ENCODE measurements around the gene SUCNR1.

The SUCNR1 gene

GRCh38 chr3:151899996-151900395 is 26.6 kb downstream of the SUCNR1 start:
- no peak overlapping the region for H3K4me3 ChIP-seq (ENCODE audit: insufficient read length, low read depth)
- H3K27me3 ChIP-seq (ENCODE audit: insufficient read depth, insufficient read length), result no peaks in the 10 kb centered on the region
- H3K36me3 ChIP-seq (ENCODE audit: insufficient read depth, insufficient read length, low read length), result no peaks in the 10 kb centered on the region
- H3K9me3 ChIP-seq (ENCODE audit: insufficient read depth, low read length), result no peaks in the 10 kb centered on the region
- no peaks in the 10 kb centered on the region for H3K4me1 ChIP-seq (ENCODE audit: insufficient read depth, insufficient read length)
- no peak for DNase-seq (ENCODE audit: low read depth, low spot score)
- no peak for TF ChIP-seq ZNF274 (IDR thresholded peaks at IDR 0.05; ENCODE audit: low read depth, low read length)
- TF ChIP-seq YY1 (IDR thresholded peaks at IDR 0.05; ENCODE audit: insufficient read depth, insufficient read length), result no peak
- TF ChIP-seq SUZ12 (IDR thresholded peaks at IDR 0.05; ENCODE audit: extremely low read depth, insufficient read depth, insufficient read length), result no peak
- no peak overlapping the region for H3K9ac ChIP-seq (ENCODE audit: insufficient read length, low read depth)

- no peak for TF ChIP-seq SUZ12 (IDR thresholded peaks at IDR 0.05; ENCODE audit: extremely low read depth, insufficient read depth, insufficient read length)
- no peak for TF ChIP-seq YY1 (IDR thresholded peaks at IDR 0.05; ENCODE audit: insufficient read depth, insufficient read length)
- no peak for TF ChIP-seq ZNF274 (IDR thresholded peaks at IDR 0.05; ENCODE audit: low read depth, low read length)
- H3K9me3 ChIP-seq (ENCODE audit: insufficient read depth, low read length), result no peaks in the 10 kb centered on the region
- no peak overlapping the region for H3K9ac ChIP-seq (ENCODE audit: insufficient read length, low read depth)
- no peaks in the 10 kb centered on the region for H3K36me3 ChIP-seq (ENCODE audit: insufficient read depth, insufficient read length, low read length)
- DNase-seq (ENCODE audit: low read depth, low spot score), result no peak
- no peak overlapping the region for H3K4me3 ChIP-seq (ENCODE audit: insufficient read length, low read depth)
- H3K4me1 ChIP-seq (ENCODE audit: insufficient read depth, insufficient read length), result no peaks in the 10 kb centered on the region
- no peaks in the 10 kb centered on the region for H3K27me3 ChIP-seq (ENCODE audit: insufficient read depth, insufficient read length)
These were observed 27.0 kb downstream of the SUCNR1 start for GRCh38 chr3:151900460-151900859.

- no peak overlapping the region for H3K4me3 ChIP-seq (ENCODE audit: insufficient read length, low read depth)
- no peak for DNase-seq (ENCODE audit: low read depth, low spot score)
- H3K36me3 ChIP-seq (ENCODE audit: insufficient read depth, insufficient read length, low read length), result no peaks in the 10 kb centered on the region
- no peaks in the 10 kb centered on the region for H3K4me1 ChIP-seq (ENCODE audit: insufficient read depth, insufficient read length)
- TF ChIP-seq YY1 (IDR thresholded peaks at IDR 0.05; ENCODE audit: insufficient read depth, insufficient read length) (no peak), ZNF274 (IDR thresholded peaks at IDR 0.05; ENCODE audit: low read depth, low read length) (no peak), SUZ12 (IDR thresholded peaks at IDR 0.05; ENCODE audit: extremely low read depth, insufficient read depth, insufficient read length) (no peak)
- H3K9ac ChIP-seq (ENCODE audit: insufficient read length, low read depth), result no peak overlapping the region
- H3K27me3 ChIP-seq (ENCODE audit: insufficient read depth, insufficient read length), result no peaks in the 10 kb centered on the region
- H3K9me3 ChIP-seq (ENCODE audit: insufficient read depth, low read length), result no peaks in the 10 kb centered on the region
These were observed 27.6 kb downstream of the SUCNR1 start for GRCh38 chr3:151900884-151901643.

GRCh38 chr3:151901644-151902285 is 28.3 kb downstream of the SUCNR1 start:
- Histone ChIP-seq H3K9ac (ENCODE audit: insufficient read length, low read depth) (no peak overlapping the region), H3K27me3 (ENCODE audit: insufficient read depth, insufficient read length) (no peaks in the 10 kb centered on the region), H3K36me3 (ENCODE audit: insufficient read depth, insufficient read length, low read length) (no peaks in the 10 kb centered on the region), H3K4me3 (ENCODE audit: insufficient read length, low read depth) (no peak overlapping the region), H3K4me1 (ENCODE audit: insufficient read depth, insufficient read length) (no peaks in the 10 kb centered on the region), H3K9me3 (ENCODE audit: insufficient read depth, low read length) (no peaks in the 10 kb centered on the region)
- TF ChIP-seq ZNF274 (IDR thresholded peaks at IDR 0.05; ENCODE audit: low read depth, low read length) (no peak), SUZ12 (IDR thresholded peaks at IDR 0.05; ENCODE audit: extremely low read depth, insufficient read depth, insufficient read length) (no peak), YY1 (IDR thresholded peaks at IDR 0.05; ENCODE audit: insufficient read depth, insufficient read length) (no peak)
- DNase-seq (ENCODE audit: low read depth, low spot score), result no peak

GRCh38 chr3:151903501-151903991 is 30.1 kb downstream of the SUCNR1 start:
- H3K9me3 ChIP-seq (ENCODE audit: insufficient read depth, low read length), result no peaks in the 10 kb centered on the region
- H3K36me3 ChIP-seq (ENCODE audit: insufficient read depth, insufficient read length, low read length), result no peaks in the 10 kb centered on the region
- no peak overlapping the region for H3K4me3 ChIP-seq (ENCODE audit: insufficient read length, low read depth)
- H3K9ac ChIP-seq (ENCODE audit: insufficient read length, low read depth), result no peak overlapping the region
- DNase-seq (ENCODE audit: low read depth, low spot score), result no peak
- TF ChIP-seq SUZ12 (IDR thresholded peaks at IDR 0.05; ENCODE audit: extremely low read depth, insufficient read depth, insufficient read length) (no peak), YY1 (IDR thresholded peaks at IDR 0.05; ENCODE audit: insufficient read depth, insufficient read length) (no peak), ZNF274 (IDR thresholded peaks at IDR 0.05; ENCODE audit: low read depth, low read length) (no peak)
- no peaks in the 10 kb centered on the region for H3K27me3 ChIP-seq (ENCODE audit: insufficient read depth, insufficient read length)
- no peaks in the 10 kb centered on the region for H3K4me1 ChIP-seq (ENCODE audit: insufficient read depth, insufficient read length)

GRCh38 chr3:151905647-151906046 is 32.2 kb downstream of the SUCNR1 start:
- no peaks in the 10 kb centered on the region for H3K9me3 ChIP-seq (ENCODE audit: insufficient read depth, low read length)
- H3K4me3 ChIP-seq (ENCODE audit: insufficient read length, low read depth), result no peak overlapping the region
- no peak overlapping the region for H3K9ac ChIP-seq (ENCODE audit: insufficient read length, low read depth)
- no peaks in the 10 kb centered on the region for H3K27me3 ChIP-seq (ENCODE audit: insufficient read depth, insufficient read length)
- no peak for DNase-seq (ENCODE audit: low read depth, low spot score)
- no peaks in the 10 kb centered on the region for H3K36me3 ChIP-seq (ENCODE audit: insufficient read depth, insufficient read length, low read length)
- H3K4me1 ChIP-seq (ENCODE audit: insufficient read depth, insufficient read length), result no peaks in the 10 kb centered on the region
- no peak for TF ChIP-seq YY1 (IDR thresholded peaks at IDR 0.05; ENCODE audit: insufficient read depth, insufficient read length)

- Histone ChIP-seq H3K36me3 (ENCODE audit: insufficient read depth, insufficient read length, low read length) (no peaks in the 10 kb centered on the region), H3K9ac (ENCODE audit: insufficient read length, low read depth) (no peak overlapping the region), H3K9me3 (ENCODE audit: insufficient read depth, low read length) (0 out of 2 replicates have a peak, but pooled peaks cover 4% of the 10 kb centered on the region), H3K27me3 (ENCODE audit: insufficient read depth, insufficient read length) (no peaks in the 10 kb centered on the region), H3K4me1 (ENCODE audit: insufficient read depth, insufficient read length) (no peaks in the 10 kb centered on the region), H3K4me3 (ENCODE audit: insufficient read length, low read depth) (no peak overlapping the region)
- DNase-seq (ENCODE audit: low read depth, low spot score), result no peak
- TF ChIP-seq YY1 (IDR thresholded peaks at IDR 0.05; ENCODE audit: insufficient read depth, insufficient read length) (no peak), SUZ12 (IDR thresholded peaks at IDR 0.05; ENCODE audit: extremely low read depth, insufficient read depth, insufficient read length) (no peak), ZNF274 (IDR thresholded peaks at IDR 0.05; ENCODE audit: low read depth, low read length) (no peak)
These were observed 33.3 kb downstream of the SUCNR1 start for GRCh38 chr3:151906751-151907150.

All from NT2/D1 (cell line).